Activated T-cell treated with anti-CD3 and anti-CD28 coated beads, Interleukin-2, amount 50 U/mL, for 4 hours (primary cell): ENCODE data around the gene MINDY3. TPM values are rescaled to one million over a fixed set of nuclear protein-coding genes. Genes with fewer than 3 reads are reported as not detected.
"Not testable (repeated sequence)": the region's sequence is repeated elsewhere in the genome, so short reads cannot be mapped to it uniquely, and the experiment has no call there.

ENCODE experiments used
- ATAC-seq, 2 donors: fragments of 200-7000 bp; cut with Tn5 transposase; one replicate each; pipeline ENCODE4 v1.10.0; 2021
- DNase-seq: peaks from one replicate; pipeline ENCODE4 v3.0.0-alpha.2; 2020
- H3K27me3 Mint-ChIP-seq: one replicate; pipeline ENCODE4 v1.8.0; 2021; ENCODE audit warnings: low read depth, mixed read lengths
- H3K36me3 Mint-ChIP-seq: one replicate; pipeline ENCODE4 v1.8.0; 2022; ENCODE audit warnings: mixed read lengths; ENCODE audit not compliant: insufficient read depth
- H3K4me1 Mint-ChIP-seq: one replicate; pipeline ENCODE4 v1.8.0; 2021; ENCODE audit warnings: low read depth, mixed read lengths
- H3K4me3 Mint-ChIP-seq: one replicate; pipeline ENCODE4 v1.8.0; 2021; ENCODE audit warnings: mild to moderate bottlenecking, moderate library complexity, mixed read lengths
- H3K9me3 Mint-ChIP-seq: one replicate; pipeline ENCODE4 v1.8.0; 2021; ENCODE audit warnings: mixed read lengths
- total RNA-seq, 3 donors: library from RNA; stranded (reverse); gene quantifications; one replicate each; pipeline ENCODE4 v1.2.1, GENCODE V29; 2021

MINDY3 gene
- 10 to 100 TPM; 17.5 to 18.0 (median 17.6) TPM for total RNA-seq

DNA sequence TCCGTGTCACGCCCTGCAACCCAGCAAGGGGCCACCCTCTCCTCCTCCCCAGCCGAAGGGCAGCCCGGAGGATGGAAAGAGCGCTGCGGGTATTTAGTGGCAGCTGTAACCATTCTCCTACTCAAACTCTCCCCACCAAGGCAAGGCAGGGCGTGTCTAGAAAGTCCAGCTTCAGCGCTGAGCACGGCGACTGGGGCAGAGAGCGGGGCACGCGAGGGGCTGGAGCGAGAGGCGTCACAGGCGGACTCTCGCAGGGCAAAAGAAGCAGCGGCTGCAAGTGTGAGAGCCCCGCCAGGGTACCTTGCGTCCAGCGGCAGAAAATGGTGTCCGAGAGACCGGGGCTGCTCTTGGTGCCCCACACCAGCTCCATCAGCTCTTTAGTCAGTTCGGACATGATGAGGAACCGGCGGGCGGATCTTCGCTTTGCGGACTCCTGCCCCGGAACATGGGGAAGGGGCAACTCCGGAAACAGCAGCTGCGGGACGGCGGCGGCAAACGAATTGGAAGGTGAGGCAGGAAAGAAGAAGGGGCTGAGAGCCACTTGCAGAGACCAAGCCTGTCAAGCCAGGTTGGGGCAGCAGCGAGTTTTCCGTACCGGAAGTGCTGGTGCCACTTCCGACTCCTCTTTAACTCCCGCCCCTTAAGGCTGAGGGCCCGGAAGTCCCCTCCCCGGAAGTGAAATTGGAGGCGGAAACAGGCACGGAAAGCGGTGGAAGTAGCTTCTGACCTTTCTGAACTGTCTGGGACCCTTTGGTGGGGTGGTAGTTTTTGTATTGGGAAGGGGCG, at the start of gene MINDY3:
MINDY3 (minus strand) TSS at position 602 of the 786 bp plus-strand sequence; CDS start at position 394, 208 bp downstream.
- peak; percentile 97 to 98 for ATAC-seq
- H3K4me3 Mint-ChIP-seq: peak within 1 kb of the TSS; percentile 99
- H3K4me1 Mint-ChIP-seq: peaks cover 35% of the 10 kb centered on the region

DNA sequence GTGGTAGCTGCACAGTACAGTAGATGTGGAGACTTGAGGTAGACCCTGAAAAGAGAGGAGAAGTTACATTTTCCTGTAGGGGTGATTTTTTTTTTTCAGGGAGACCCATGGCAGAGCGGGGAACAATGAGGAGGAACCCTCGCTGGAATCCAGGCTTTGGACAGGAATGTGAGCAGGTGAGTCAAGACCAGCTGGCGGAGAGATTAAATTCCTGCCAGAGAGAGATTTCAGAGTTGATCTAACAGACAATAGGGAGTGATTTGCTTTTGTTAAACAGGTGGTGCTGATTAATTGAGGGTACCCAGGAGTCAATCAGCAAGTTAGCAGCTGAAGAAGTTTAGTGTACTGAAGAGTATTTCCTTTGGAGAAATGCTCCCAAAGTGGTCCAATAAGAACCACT, 41.6 kb upstream of the MINDY3 start:
- Mint-ChIP-seq H3K4me1 (no peaks in the 10 kb centered on the region), H3K27me3 (peaks cover 24% of the 10 kb centered on the region), H3K9me3 (no peaks in the 10 kb centered on the region), H3K4me3 (no peak overlapping the region), H3K36me3 (no peaks in the 10 kb centered on the region)
- ATAC-seq (no peak), DNase-seq (no peak)

More for the DNA sequence above, at the start of gene MINDY3:
- H3K36me3 Mint-ChIP-seq: peaks cover 9% of the 10 kb centered on the region
- peak; percentile 74 for DNase-seq
- peaks cover 21% of the 10 kb centered on the region for H3K27me3 Mint-ChIP-seq
- no peaks in the 10 kb centered on the region for H3K9me3 Mint-ChIP-seq

DNA sequence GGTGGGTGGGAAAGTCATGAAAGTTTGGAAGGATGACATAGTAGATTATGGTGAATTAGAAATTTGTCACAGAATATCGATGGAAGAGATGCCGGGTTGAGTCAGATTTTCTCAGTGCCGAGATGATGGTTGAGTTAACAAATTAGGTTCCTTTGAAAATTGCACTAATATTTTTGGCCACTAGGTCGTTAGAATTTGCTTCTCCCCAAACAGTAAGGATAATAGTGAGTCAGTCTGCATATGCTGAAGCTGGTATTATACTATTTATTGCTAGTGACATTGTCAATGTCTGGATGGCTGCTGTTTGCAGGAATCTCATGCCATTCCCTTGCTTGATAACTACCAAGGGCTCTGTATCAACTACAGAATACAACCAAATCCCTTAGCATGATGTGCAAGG, 37.7 kb upstream of the MINDY3 start:
- no peaks in the 10 kb centered on the region for H3K36me3 Mint-ChIP-seq
- H3K4me1 Mint-ChIP-seq: no peaks in the 10 kb centered on the region
- no peak overlapping the region for H3K4me3 Mint-ChIP-seq
- peaks cover 39% of the 10 kb centered on the region for H3K27me3 Mint-ChIP-seq
- no peak for ATAC-seq
- H3K9me3 Mint-ChIP-seq: no peaks in the 10 kb centered on the region
- no peak for DNase-seq

DNA sequence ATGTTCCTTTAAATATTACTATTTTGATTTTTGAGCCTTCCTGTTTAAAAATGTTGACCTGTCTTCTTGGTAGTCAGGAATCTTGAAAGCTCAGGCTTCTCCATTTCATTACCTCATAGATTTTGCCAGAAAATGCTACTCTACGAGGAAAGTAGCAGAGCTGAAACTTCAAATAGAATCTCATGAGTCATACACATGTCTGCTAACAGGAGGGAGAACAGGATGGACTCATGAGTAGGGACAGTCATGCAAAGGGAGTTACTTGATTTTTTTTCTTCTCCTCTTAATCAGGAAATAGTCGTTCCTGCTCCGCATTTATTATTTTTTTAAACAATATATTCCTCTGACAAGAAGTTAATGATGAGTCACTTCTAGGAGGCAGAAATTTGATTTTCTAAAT, 37.0 kb upstream of the MINDY3 start:
- peaks cover 41% of the 10 kb centered on the region for H3K27me3 Mint-ChIP-seq
- H3K4me1 Mint-ChIP-seq: no peaks in the 10 kb centered on the region
- H3K36me3 Mint-ChIP-seq: no peaks in the 10 kb centered on the region
- H3K4me3 Mint-ChIP-seq: no peak overlapping the region
- no peak for DNase-seq
- ATAC-seq: no peak
- no peaks in the 10 kb centered on the region for H3K9me3 Mint-ChIP-seq

DNA sequence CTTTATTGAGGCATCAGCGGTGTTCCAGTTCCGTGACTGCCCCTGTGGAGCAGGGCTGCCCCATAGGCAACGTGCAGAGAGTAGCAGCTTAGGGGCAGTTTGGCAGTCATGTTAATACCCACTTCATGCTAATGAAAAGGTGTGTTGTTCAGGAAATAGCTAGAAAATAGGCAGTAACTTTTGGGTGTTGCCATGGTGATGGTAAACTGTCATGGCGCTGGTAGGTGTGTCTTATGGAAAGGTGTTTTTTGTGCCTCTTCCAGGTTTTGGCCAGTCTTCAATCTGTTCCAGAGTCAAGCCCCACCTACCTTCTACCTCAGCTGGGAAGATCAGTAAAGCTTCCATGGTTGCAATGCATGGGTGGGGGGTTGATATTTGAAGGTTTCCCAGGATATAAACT, 36.3 kb upstream of the MINDY3 start:
- Mint-ChIP-seq H3K4me3 (no peak overlapping the region), H3K4me1 (no peaks in the 10 kb centered on the region), H3K27me3 (peaks cover 38% of the 10 kb centered on the region), H3K36me3 (no peaks in the 10 kb centered on the region), H3K9me3 (no peaks in the 10 kb centered on the region)
- DNase-seq: no peak
- ATAC-seq: no peak

DNA sequence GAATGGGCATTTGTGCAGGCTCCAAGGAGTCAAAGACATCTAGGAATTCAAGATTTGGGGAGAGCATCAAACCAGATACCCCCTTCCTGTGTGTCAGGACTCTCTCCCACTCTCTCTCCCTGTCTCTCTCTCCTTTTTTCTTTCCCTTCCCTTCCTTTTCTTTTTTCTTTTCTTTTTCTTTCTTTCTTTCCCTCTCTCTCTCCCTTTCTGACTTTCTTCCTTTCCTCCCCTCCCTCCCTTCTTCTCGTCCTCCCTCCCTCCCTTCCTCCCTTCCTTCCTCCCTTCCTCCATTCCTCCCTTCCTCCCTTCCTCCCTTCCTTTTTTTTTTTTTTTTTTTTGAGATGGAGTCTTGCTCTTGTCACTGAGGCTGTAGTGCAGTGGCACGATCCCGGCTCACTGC, 24.1 kb upstream of the MINDY3 start:
- DNase-seq (no peak), ATAC-seq (no peak)
- H3K36me3 Mint-ChIP-seq: no peaks in the 10 kb centered on the region
- H3K4me1 Mint-ChIP-seq: no peaks in the 10 kb centered on the region
- H3K9me3 Mint-ChIP-seq: no peaks in the 10 kb centered on the region
- no peak overlapping the region for H3K4me3 Mint-ChIP-seq
- H3K27me3 Mint-ChIP-seq: peaks cover 35% of the 10 kb centered on the region

DNA sequence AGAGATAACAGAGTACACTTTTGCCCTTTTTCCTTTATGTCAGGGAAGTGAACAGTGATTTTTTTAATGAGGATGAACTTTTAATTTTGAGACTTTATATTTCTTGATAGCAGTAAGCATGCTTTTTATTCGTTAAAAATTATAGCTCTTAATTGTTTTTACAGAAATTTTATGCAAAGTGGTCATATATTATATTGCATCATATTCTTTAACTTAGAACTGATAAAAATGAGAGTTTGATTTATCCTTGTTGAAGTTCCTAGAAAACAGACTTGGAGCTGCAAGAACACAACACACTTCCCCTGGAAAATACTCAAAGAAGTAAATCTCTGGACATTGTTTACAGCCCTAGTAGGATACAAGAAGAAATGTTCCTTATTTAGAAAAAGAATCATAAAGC, 21.2 kb upstream of the MINDY3 start:
- DNase-seq: no peak
- Mint-ChIP-seq H3K27me3 (peaks cover 42% of the 10 kb centered on the region), H3K9me3 (no peaks in the 10 kb centered on the region), H3K4me1 (no peaks in the 10 kb centered on the region), H3K4me3 (no peak overlapping the region), H3K36me3 (no peaks in the 10 kb centered on the region)
- ATAC-seq: no peak

DNA sequence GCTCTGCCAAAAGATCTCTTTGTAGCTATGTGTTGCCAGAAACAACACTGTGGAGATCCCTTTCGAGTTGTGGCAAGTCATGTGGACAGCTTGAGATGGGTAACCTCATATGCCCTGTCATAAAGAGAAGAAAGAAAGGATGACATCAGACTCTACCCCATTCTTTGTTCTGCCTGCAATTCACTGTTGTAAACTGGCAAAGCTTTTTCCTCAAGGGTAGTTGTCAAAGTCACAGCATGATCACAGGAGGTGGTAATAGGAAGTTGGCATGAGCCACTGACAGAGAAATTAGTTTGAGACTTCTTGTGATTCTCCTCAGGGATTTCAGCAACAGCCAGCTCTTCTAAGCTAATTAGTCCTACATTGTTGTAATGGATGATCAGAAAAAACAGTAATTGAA, 19.4 kb upstream of the MINDY3 start:
- H3K36me3 Mint-ChIP-seq: no peaks in the 10 kb centered on the region
- no peaks in the 10 kb centered on the region for H3K9me3 Mint-ChIP-seq
- no peak overlapping the region for H3K4me3 Mint-ChIP-seq
- DNase-seq: no peak
- no peak for ATAC-seq
- peaks cover 52% of the 10 kb centered on the region for H3K27me3 Mint-ChIP-seq
- H3K4me1 Mint-ChIP-seq: no peaks in the 10 kb centered on the region

DNA sequence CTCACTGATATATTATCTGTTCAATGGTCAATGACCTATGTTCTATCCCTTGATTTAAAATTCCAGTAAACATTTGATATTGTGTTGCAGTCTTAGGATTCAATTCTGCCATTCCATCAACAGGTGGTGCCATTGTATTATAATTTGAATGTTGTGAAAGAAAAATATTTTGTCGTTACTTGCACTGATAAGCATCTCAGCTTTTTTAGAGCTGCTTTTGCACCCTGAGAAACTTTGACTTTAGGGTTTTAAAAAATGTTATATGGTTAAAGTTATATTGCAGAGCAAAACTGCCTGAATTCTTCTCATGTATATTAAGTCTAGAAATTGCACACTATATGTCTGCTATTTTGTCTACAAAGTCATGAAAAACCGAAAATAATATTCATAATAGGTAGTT, 18.8 kb upstream of the MINDY3 start:
- Mint-ChIP-seq H3K36me3 (no peaks in the 10 kb centered on the region), H3K4me3 (no peak overlapping the region), H3K27me3 (peaks cover 58% of the 10 kb centered on the region), H3K9me3 (no peaks in the 10 kb centered on the region), H3K4me1 (no peaks in the 10 kb centered on the region)
- ATAC-seq: no peak
- no peak for DNase-seq

DNA sequence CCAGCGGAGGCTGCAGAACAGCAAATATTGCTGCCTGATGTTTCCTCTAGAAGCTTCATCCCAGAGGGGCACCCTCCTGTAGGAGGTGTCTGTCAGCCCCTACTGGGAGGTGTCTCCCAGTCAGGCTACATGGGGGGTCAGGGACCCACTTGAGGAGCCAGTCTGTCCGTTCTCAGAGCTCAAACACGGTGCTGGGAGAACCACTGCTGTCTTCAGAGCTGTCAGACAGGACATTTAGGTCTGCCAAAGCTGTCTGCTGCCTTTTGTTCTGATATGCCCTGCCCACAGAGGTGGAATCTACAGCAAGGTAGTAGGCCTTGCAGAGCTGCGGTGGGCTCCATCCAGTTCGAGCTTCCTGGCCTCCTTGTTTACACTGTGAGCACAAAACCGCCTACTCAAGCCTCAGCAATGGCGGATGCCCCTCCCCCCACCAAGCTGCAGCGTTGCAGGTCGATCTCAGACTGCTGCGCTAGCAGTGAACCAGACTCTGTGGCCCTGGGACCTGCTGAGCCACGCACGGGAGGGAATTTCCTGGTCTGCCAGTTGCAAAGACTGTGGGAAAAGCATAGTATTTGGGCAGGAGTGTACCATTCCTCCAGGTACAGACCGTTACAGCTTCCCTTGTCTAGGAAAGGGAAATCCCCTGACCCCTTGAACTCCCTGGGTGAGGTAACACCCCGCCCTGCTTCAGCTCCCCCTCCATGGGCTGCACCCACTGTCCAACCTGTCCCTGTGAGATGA, 17.7 kb upstream of the MINDY3 start:
- H3K9me3 Mint-ChIP-seq: no peaks in the 10 kb centered on the region
- H3K36me3 Mint-ChIP-seq: no peaks in the 10 kb centered on the region
- H3K4me1 Mint-ChIP-seq: no peaks in the 10 kb centered on the region
- H3K27me3 Mint-ChIP-seq: peaks cover 68% of the 10 kb centered on the region
- ATAC-seq (no peak), DNase-seq (no peak)
- H3K4me3 Mint-ChIP-seq: no peak overlapping the region

DNA sequence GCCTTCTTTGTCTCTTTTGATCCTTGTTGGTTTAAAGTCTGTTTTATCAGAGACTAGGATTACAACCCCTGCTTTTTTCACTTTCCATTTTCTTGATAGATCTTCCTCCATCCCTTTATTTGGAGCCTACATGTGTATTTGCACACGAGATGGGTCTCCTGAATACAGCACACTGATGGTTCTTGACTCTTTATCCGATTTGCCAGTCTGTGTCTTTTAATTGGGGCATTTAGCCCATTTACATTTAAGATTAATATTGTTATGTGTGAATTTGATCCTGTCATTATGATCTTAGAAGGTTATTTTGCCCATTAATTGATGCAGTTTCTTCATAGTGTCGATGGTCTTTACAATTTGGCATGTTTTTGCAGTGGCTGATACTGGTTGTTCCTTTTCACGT, 16.0 kb upstream of the MINDY3 start:
- ATAC-seq, H3K4me1 Mint-ChIP-seq: not testable (repeated sequence)
- H3K27me3 Mint-ChIP-seq: peaks cover 66% of the 10 kb centered on the region

DNA sequence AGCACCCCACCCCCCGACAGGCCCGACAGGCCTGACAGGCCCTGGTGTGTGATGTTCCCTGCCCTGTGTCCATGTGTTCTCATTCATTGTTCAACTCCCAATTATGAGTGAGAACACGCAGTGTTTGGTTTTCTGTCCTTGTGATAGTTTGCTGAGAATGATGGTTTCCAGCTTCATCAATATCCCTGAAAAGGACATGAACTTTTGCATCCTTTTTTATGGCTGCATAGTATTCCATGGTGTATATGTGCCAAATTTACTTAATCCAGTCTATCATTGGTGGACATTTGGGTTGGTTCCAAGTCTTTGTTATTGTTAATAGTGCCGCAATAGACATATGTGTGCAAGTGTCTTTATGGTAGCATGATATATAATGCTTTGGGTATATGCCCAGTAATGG, 12.3 kb upstream of the MINDY3 start:
- H3K4me3 Mint-ChIP-seq: not testable (repeated sequence)

More for the DNA sequence above, 16.0 kb upstream of the MINDY3 start:
- H3K9me3 Mint-ChIP-seq, H3K4me3 Mint-ChIP-seq, DNase-seq, H3K36me3 Mint-ChIP-seq: not testable (repeated sequence)

DNA sequence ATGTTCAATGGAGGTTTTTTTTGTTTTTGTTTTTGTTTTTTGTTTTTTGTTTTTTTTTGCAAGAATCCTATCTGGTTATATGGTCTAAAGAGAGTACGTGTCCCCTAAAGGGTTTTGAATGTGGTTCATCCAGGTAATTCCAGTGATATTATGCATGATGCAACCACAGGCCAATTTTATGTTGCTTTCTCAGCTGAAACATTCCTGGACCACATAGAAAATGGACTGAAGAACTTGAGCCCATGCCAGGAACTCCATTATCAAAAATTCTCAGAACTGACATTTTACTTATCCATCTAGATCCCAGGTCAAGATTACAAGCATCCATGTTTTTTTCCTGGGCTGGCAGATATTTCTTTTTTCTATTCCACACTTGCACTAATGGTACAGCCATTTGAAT, 11.5 kb upstream of the MINDY3 start:
- Mint-ChIP-seq H3K4me1 (no peaks in the 10 kb centered on the region), H3K27me3 (peaks cover 70% of the 10 kb centered on the region), H3K9me3 (no peaks in the 10 kb centered on the region), H3K4me3 (no peak overlapping the region), H3K36me3 (no peaks in the 10 kb centered on the region)
- DNase-seq (no peak), ATAC-seq (no peak)

More for the DNA sequence above, 12.3 kb upstream of the MINDY3 start:
- peaks cover 70% of the 10 kb centered on the region for H3K27me3 Mint-ChIP-seq
- ATAC-seq, H3K36me3 Mint-ChIP-seq, DNase-seq, H3K9me3 Mint-ChIP-seq, H3K4me1 Mint-ChIP-seq: not testable (repeated sequence)

DNA sequence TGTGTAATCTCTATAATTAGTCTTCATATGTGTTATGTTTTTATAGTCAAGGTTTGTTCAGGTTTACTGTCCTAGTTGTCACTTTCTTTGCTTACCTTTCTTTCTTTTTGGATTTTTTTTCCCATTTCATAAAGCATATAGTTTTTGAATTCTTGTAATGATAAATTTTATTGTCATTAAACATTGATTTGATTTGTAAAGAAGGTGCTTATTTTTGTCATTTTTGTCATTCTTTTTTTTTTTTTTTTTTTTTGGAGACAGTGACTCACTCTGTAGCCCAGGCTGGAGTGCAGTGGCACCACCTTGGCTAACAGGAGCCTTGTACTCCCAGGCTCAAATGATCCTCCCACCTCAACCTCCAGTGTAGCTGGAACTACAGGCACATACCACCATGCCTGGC, 9.6 kb upstream of the MINDY3 start:
- DNase-seq (no peak), ATAC-seq (no peak)
- Mint-ChIP-seq H3K9me3 (no peaks in the 10 kb centered on the region), H3K4me1 (no peaks in the 10 kb centered on the region), H3K4me3 (no peak overlapping the region), H3K36me3 (no peaks in the 10 kb centered on the region), H3K27me3 (peaks cover 72% of the 10 kb centered on the region)

DNA sequence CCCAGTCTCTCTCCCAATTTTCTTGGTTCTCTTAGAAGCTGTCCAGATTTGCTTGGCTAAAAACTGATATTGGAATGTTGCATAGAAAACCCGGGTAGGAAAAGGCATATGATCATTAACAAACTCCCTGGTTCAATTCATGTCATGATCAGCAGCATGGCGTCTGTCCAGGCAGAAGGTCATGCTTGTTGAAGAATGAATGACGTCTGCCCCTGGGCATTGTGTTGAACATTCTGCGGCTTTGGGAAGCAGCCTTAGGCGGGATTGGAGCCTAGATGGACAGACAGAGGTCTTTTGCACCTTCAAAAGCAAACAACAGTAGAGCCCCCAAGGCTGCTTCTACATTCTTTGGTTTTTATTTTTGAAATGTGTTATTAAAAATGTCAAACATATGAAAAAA, 7.7 kb upstream of the MINDY3 start:
- H3K27me3 Mint-ChIP-seq: peaks cover 70% of the 10 kb centered on the region
- H3K4me1 Mint-ChIP-seq: no peaks in the 10 kb centered on the region
- DNase-seq: no peak
- no peaks in the 10 kb centered on the region for H3K9me3 Mint-ChIP-seq
- no peak overlapping the region for H3K4me3 Mint-ChIP-seq
- H3K36me3 Mint-ChIP-seq: no peaks in the 10 kb centered on the region
- no peak for ATAC-seq
